Inflammatory macrophage treated with lipopolysaccharide for 1 hour (primary cell): Measurements from ENCODE around the gene MTFMT.
"Not testable (repeated sequence)": the region's sequence is repeated elsewhere in the genome, so short reads cannot be mapped to it uniquely, and the experiment has no call there.

ENCODE experiments used
- DNase-seq, 2 donors: peaks; one replicate each; pipeline ENCODE4 v3.0.0-alpha.2; 2020 to 2022

The MTFMT gene

GRCh38 chr15:65034719-65035118, 5.3 kb upstream of the MTFMT start:
- DNase-seq = no peak

- DNase-seq = peak; percentile 48 to 50
Observed at GRCh38 chr15:65033659-65034269, 4.3 kb upstream of the MTFMT start.

GRCh38 chr15:65032801-65033537, 3.5 kb upstream of the MTFMT start:
- DNase-seq = peak; percentile 61 to 64

- no peak for DNase-seq
Observed at GRCh38 chr15:65029736-65030208, 333 bp upstream of the MTFMT start.

- DNase-seq = no peak
Observed at GRCh38 chr15:65028338-65028737, 1.1 kb downstream of the MTFMT start.

- DNase-seq = no peak
Observed at GRCh38 chr15:65027593-65027992, 1.8 kb downstream of the MTFMT start.

GRCh38 chr15:65026756-65027155, 2.7 kb downstream of the MTFMT start:
- DNase-seq = no peak

GRCh38 chr15:65021488-65021887, 8.0 kb downstream of the MTFMT start:
- DNase-seq = no peak

GRCh38 chr15:65020419-65020818, 9.0 kb downstream of the MTFMT start:
- no peak for DNase-seq

GRCh38 chr15:65011198-65011597, 18.2 kb downstream of the MTFMT start:
- not testable (repeated sequence) for DNase-seq

GRCh38 chr15:65008983-65009382, 20.5 kb downstream of the MTFMT start:
- DNase-seq = peak in 1 of 2 donors; percentile 50

- no peak for DNase-seq
Observed at GRCh38 chr15:65006876-65007275, 22.6 kb downstream of the MTFMT start.

GRCh38 chr15:65004993-65005392, 24.4 kb downstream of the MTFMT start:
- no peak for DNase-seq

GRCh38 chr15:64997745-64998375, 31.6 kb downstream of the MTFMT start:
- no peak for DNase-seq

GRCh38 chr15:64997066-64997465, 32.4 kb downstream of the MTFMT start:
- DNase-seq = no peak

- DNase-seq = peak in 1 of 2 donors; percentile 6
Observed at GRCh38 chr15:64993290-64993689, 36.1 kb downstream of the MTFMT start.

GRCh38 chr15:64991536-64992135, 37.8 kb downstream of the MTFMT start:
- DNase-seq = no peak

GRCh38 chr15:64990168-64990470, 39.3 kb downstream of the MTFMT start:
- no peak for DNase-seq

- peak; percentile 88 to 90 for DNase-seq
Observed at GRCh38 chr15:64989416-64990167, 39.8 kb downstream of the MTFMT start, which contains the start of gene SPG21. TSS of gene SPG21 (minus strand) at chr15:64989914. CDS start at chr15:64983569, 6,345 bp downstream.

GRCh38 chr15:64987136-64987535, 42.3 kb downstream of the MTFMT start:
- DNase-seq = no peak

GRCh38 chr15:64985366-64986033, 43.9 kb downstream of the MTFMT start:
- peak; percentile 88 to 90 for DNase-seq

GRCh38 chr15:64982472-64982871, 47.0 kb downstream of the MTFMT start:
- no peak for DNase-seq
